PC-3 (cell line): ENCODE data around the gene TPT1.

Source experiments
- EZH2 ChIP-seq: fragments of 300-600 bp; sonication (generic); IDR thresholded peaks from one replicate; pipeline ENCODE4 v1.6.1; 2017; ENCODE audit warnings: antibody characterized with exemption, mild to moderate bottlenecking, low read length; ENCODE audit not compliant: unreplicated experiment
- EZH2phosphoT487 ChIP-seq: fragments of 300-600 bp; sonication (generic); IDR thresholded peaks from 2 replicates; pipeline ENCODE4 v1.6.1; 2018; ENCODE audit warnings: mild to moderate bottlenecking, antibody characterized with exemption, low read length, borderline replicate concordance
- TF ChIP-seq, protein P1 (sequence below): fragments of 300-600 bp; sonication (generic); conservative IDR thresholded peaks from 2 replicates; pipeline ENCODE4 v1.5.1; 2017; ENCODE audit warnings: antibody characterized with exemption, low read depth, mild to moderate bottlenecking, low read length

DNA sequence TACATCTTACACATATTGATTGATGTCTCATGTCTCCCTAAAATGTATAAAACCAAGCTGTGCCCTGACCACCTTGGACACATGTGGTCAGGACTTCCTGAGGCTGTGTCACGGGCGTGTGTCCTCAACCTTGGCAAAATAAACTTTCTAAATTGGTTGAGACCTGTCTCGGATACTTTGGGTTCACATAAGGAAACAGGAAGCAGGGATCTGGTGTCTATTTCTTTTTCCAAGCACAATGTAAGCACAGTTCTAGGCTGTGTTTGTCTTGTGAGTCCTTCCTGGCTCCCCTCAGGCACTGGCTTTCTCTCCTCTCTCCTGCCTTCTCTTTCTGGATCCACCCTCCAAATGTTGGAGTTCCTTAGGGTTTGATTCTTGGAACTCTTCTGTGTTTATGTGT, 27.6 kb upstream of the TPT1 start:
- TF ChIP-seq, protein P1, sequence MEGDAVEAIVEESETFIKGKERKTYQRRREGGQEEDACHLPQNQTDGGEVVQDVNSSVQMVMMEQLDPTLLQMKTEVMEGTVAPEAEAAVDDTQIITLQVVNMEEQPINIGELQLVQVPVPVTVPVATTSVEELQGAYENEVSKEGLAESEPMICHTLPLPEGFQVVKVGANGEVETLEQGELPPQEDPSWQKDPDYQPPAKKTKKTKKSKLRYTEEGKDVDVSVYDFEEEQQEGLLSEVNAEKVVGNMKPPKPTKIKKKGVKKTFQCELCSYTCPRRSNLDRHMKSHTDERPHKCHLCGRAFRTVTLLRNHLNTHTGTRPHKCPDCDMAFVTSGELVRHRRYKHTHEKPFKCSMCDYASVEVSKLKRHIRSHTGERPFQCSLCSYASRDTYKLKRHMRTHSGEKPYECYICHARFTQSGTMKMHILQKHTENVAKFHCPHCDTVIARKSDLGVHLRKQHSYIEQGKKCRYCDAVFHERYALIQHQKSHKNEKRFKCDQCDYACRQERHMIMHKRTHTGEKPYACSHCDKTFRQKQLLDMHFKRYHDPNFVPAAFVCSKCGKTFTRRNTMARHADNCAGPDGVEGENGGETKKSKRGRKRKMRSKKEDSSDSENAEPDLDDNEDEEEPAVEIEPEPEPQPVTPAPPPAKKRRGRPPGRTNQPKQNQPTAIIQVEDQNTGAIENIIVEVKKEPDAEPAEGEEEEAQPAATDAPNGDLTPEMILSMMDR: no peak
- TF ChIP-seq EZH2phosphoT487: no peak
- TF ChIP-seq EZH2: no peak
